Measurements from ENCODE around the gene JMJD1C.

- TF ChIP-seq CTCF (conservative IDR thresholded peaks at IDR 0.05; ENCODE audit: low read depth, low read length) = no peak
- TF ChIP-seq EZH2phosphoT487 (IDR thresholded peaks at IDR 0.05; ENCODE audit: borderline replicate concordance, low read length) = no peak
- no peak for TF ChIP-seq EZH2 (IDR thresholded peaks at IDR 0.05; ENCODE audit: low read length, unreplicated experiment)
Observed at GRCh38 chr10:63120554-63120953, 345.2 kb downstream of the JMJD1C start.

Measured in PC-3 (cell line).